GM13977 (cell line): ENCODE results near the gene GTF2IRD1.
"Not testable (repeated sequence)": the region's sequence is repeated elsewhere in the genome, so short reads cannot be mapped to it uniquely, and the experiment has no call there.

Experiments used
- DNase-seq: peaks from one replicate; pipeline ENCODE4 v3.0.0; 2012; ENCODE audit warnings: low spot score
- CTCF ChIP-seq: IDR thresholded peaks from 2 replicates; pipeline ENCODE4 v1.5.1; 2012; ENCODE audit warnings: mild to moderate bottlenecking, control low read depth; ENCODE audit not compliant: insufficient read depth; ENCODE audit errors: extremely low read depth, missing control alignments
- in situ Hi-C: fragments of 300-500 bp; cut with MboI; formaldehyde crosslinking; loops from one replicate; pipeline ENCODE4 v1.12.0; 2022; ENCODE audit warnings: low sequenced_read_pairs, low pct_unique_long_range_greater_than_20kb, mixed read lengths, inconsistent platforms; ENCODE audit not compliant: unreplicated experiment

Gene GTF2IRD1

GRCh38 chr7:74481458-74482196 lies 27.9 kb downstream of the GTF2IRD1 start:
- no peak for TF ChIP-seq CTCF
- in situ Hi-C loops: no loop called here
- no peak for DNase-seq

GRCh38 chr7:74482197-74482467 lies 28.4 kb downstream of the GTF2IRD1 start:
- no peak for DNase-seq
- in situ Hi-C loops: no loop called here
- TF ChIP-seq CTCF: no peak

GRCh38 chr7:74482629-74483401 lies 29.1 kb downstream of the GTF2IRD1 start:
- in situ Hi-C loops: no loop called here
- no peak for TF ChIP-seq CTCF
- DNase-seq: no peak

- no peak for TF ChIP-seq CTCF
- in situ Hi-C loops: no loop called here
- DNase-seq: no peak
Observed at GRCh38 chr7:74483402-74484336, 30.0 kb downstream of the GTF2IRD1 start.

GRCh38 chr7:74485611-74486010 lies 31.9 kb downstream of the GTF2IRD1 start:
- DNase-seq: no peak
- in situ Hi-C loops: no loop called here
- TF ChIP-seq CTCF: no peak

- in situ Hi-C loops, DNase-seq: not testable (repeated sequence)
Observed at GRCh38 chr7:74488518-74489030, 34.9 kb downstream of the GTF2IRD1 start.
